Endothelial cell of umbilical vein (primary cell): ENCODE results near the gene ING1. TPM values are rescaled to one million over a fixed set of nuclear protein-coding genes. Genes with fewer than 3 reads are reported as not detected.

ENCODE experiments used
- BruUV-seq: library from RNA; stranded (reverse); fragments of 400-500 nt; replicated peaks from 2 replicates; lab custom pipeline; 2021; lab: Mats Ljungman, UMichigan
- CTCF ChIA-PET: fragments of 300-600, 350-600 bp; sonication (Branson Sonifier 250); formaldehyde crosslinking; loops from one replicate; lab custom pipeline; 2021; ENCODE audit warnings: antibody characterized with exemption, inconsistent platforms; lab: Charles Lee
- POLR2A ChIA-PET: fragments of 300-600, 350-600 bp; sonication (Branson Sonifier 250); formaldehyde crosslinking; loops from one replicate; lab custom pipeline; 2021; ENCODE audit warnings: antibody characterized with exemption, inconsistent platforms; lab: Charles Lee
- DNase-seq: peaks from one replicate; pipeline ENCODE4 v3.0.0-alpha.2; 2011; ENCODE audit warnings: low read depth, low spot score
- FAIRE-seq: peaks from 2 replicates; lab custom pipeline; 2011; peaks lifted over from hg19 to GRCh38; lab: Jason Lieb, UNC
- H2AFZ ChIP-seq: 2 replicates; pipeline ENCODE4 v1.6.0; 2012; ENCODE audit warnings: low read depth, low read length, control low read depth, inconsistent platforms
- H3K27ac ChIP-seq: 2 replicates; pipeline ENCODE4 v1.5.1; 2011; ENCODE audit warnings: low read depth, mild to moderate bottlenecking, control low read depth, low read length, moderate library complexity; ENCODE audit not compliant: insufficient read depth
- H3K27me3 ChIP-seq, 2 experiments: 2 replicates each; pipeline versions ENCODE4 v1.6.0 to v1.6.1; 2011; ENCODE audit warnings: low read length in 2 of 2, mixed read lengths in 1 of 2; ENCODE audit not compliant: control insufficient read depth in 2 of 2, insufficient read depth in 2 of 2
- H3K36me3 ChIP-seq, 2 experiments: 2 replicates in 1 of 2; 3 replicates in 1 of 2; pipeline ENCODE4 v1.5.1; 2011; ENCODE audit warnings: low read length in 2 of 2, mild to moderate bottlenecking in 1 of 2, moderate library complexity in 1 of 2; ENCODE audit not compliant: control insufficient read depth in 2 of 2, insufficient read depth in 2 of 2; ENCODE audit errors: extremely low read depth in 1 of 2
- H3K4me1 ChIP-seq: 3 replicates; pipeline ENCODE4 v1.5.1; 2011; ENCODE audit warnings: mild to moderate bottlenecking, low read length; ENCODE audit not compliant: control insufficient read depth, insufficient read depth; ENCODE audit errors: extremely low read depth
- H3K4me2 ChIP-seq: 2 replicates; pipeline ENCODE4 v1.6.1; 2011; ENCODE audit warnings: low read length, control low read depth, mixed read lengths; ENCODE audit not compliant: insufficient read depth
- H3K4me3 ChIP-seq, 3 experiments: fragments of 200-600 bp in 1 of 3; sonication (generic), shearing (Covaris generic) in 1 of 3; replicated peaks in 1 of 3; 2 replicates each; pipeline ENCODE4 v1.5.1; 2011 to 2016; ENCODE audit warnings: control low read depth in 3 of 3, low read length in 3 of 3, mild to moderate bottlenecking in 2 of 3, inconsistent platforms in 1 of 3, low read depth in 1 of 3, moderate library complexity in 1 of 3; ENCODE audit not compliant: insufficient read depth in 1 of 3
- H3K79me2 ChIP-seq: 2 replicates; pipeline ENCODE4 v1.6.0; 2012; ENCODE audit warnings: low read length, inconsistent platforms; ENCODE audit not compliant: control insufficient read depth, insufficient read depth
- H3K9ac ChIP-seq: replicated peaks from 2 replicates; pipeline ENCODE3; 2011; ENCODE audit warnings: low read length, control low read depth; ENCODE audit not compliant: insufficient read depth; ENCODE audit errors: extremely low read depth
- H3K9me1 ChIP-seq: replicated peaks from 3 replicates; pipeline ENCODE4 v1.6.0; 2011; ENCODE audit warnings: mild to moderate bottlenecking, low read length; ENCODE audit not compliant: control insufficient read depth, insufficient read depth; ENCODE audit errors: extremely low read depth
- H3K9me3 ChIP-seq: replicated peaks from 2 replicates; pipeline ENCODE4 v1.5.1; 2012; ENCODE audit warnings: low read length, inconsistent platforms; ENCODE audit not compliant: control insufficient read depth, insufficient read depth
- H4K20me1 ChIP-seq: replicated peaks from 2 replicates; pipeline ENCODE3; 2011; ENCODE audit warnings: mild to moderate bottlenecking, low read length; ENCODE audit not compliant: control insufficient read depth, insufficient read depth; ENCODE audit errors: extremely low read depth
- EZH2 ChIP-seq: IDR thresholded peaks from 2 replicates; pipeline ENCODE4 v1.6.1; 2012; ENCODE audit warnings: borderline replicate concordance, low read depth, mild to moderate bottlenecking, moderate library complexity, low read length, inconsistent platforms; ENCODE audit not compliant: severe bottlenecking
- GATA2 ChIP-seq: IDR thresholded peaks from 2 replicates; pipeline ENCODE4 v1.7.0; 2011; ENCODE audit warnings: low read depth, mild to moderate bottlenecking, moderate library complexity, mixed read lengths, low read length; ENCODE audit not compliant: insufficient read length, insufficient read depth
- MYC ChIP-seq: IDR thresholded peaks from one replicate; pipeline ENCODE4 v1.6.1; 2011; ENCODE audit warnings: mild to moderate bottlenecking, low read depth, low read length
- POLR2A ChIP-seq: IDR thresholded peaks from 2 replicates; pipeline ENCODE4 v1.6.1; 2012; ENCODE audit warnings: low read depth, mild to moderate bottlenecking, control low read depth, low read length
- POLR2AphosphoS5 ChIP-seq: IDR thresholded peaks from 2 replicates; pipeline ENCODE4 v1.6.1; 2012; ENCODE audit warnings: low read depth, mild to moderate bottlenecking, control low read depth, low read length, moderate library complexity; ENCODE audit not compliant: insufficient read depth
- dilution Hi-C: fragments of 300-500 bp; cut with MboI; formaldehyde crosslinking; loops from one replicate; pipeline ENCODE4 v1.15.0; 2019; ENCODE audit warnings: low sequenced_read_pairs; ENCODE audit not compliant: extremely low pct_ligation_motif_present
- intact Hi-C: fragments of 100-400 bp; cut with micrococcal nuclease; formaldehyde crosslinking; loops from one replicate; pipeline ENCODE4 v1.10.0; 2022
- polyA plus RNA-seq, 4 experiments: library from polyadenylated mRNA; depleted of rRNA in 3 of 4; stranded (reverse) in 3 of 4; unstranded in 1 of 4; fragments of >200 nt; gene quantifications; 2 replicates each; pipeline versions ENCODE4 v1.2.1 to v1.2.3, GENCODE V29; 2011 to 2012; ENCODE audit warnings: missing spikeins in 1 of 4
- total RNA-seq: library from RNA; stranded (reverse); gene quantifications from 2 replicates; pipeline ENCODE4 v1.2.3, GENCODE V29; 2021

ING1 gene
- total and polyA plus RNA-seq, 2 donors (not counting 3 experiments of a cell fraction or from before 2014, with no cell fraction given) = 10.4 to 10.9 TPM

- Histone ChIP-seq H3K4me3 (peak overlapping the region; percentile 22 to 87 (median 74)), H3K9me3 (no peaks in the 10 kb centered on the region), H3K36me3 (no peaks in the 10 kb centered on the region), H4K20me1 (no peaks in the 10 kb centered on the region), H2AFZ (peak overlapping the region; percentile 35), H3K79me2 (peaks cover 34% of the 10 kb centered on the region), H3K4me2 (peak overlapping the region; percentile 77), H3K27ac (peak overlapping the region; percentile 90), H3K9ac (peak overlapping the region; percentile 99), H3K4me1 (peaks cover 18% of the 10 kb centered on the region), H3K9me1 (no peaks in the 10 kb centered on the region), H3K27me3 (no peaks in the 10 kb centered on the region)
- intact Hi-C loops = loop anchor here (2.0 to 10.0 kb wide), 4 partner anchors 32 to 462 kb away; no protein-coding TSS in a partner anchor
- BruUV-seq = no TSS peak
- ChIA-PET CTCF (interaction anchor here (1.2 kb wide), 1 partner anchor 32 kb away, joined by 5 read pairs; no protein-coding TSS in a partner anchor), POLR2A (interaction anchor here (0.6 to 1.3 kb wide), 9 partner anchors 10 to 484 kb away, joined by 3 to 4 read pairs (median 4); no protein-coding TSS in a partner anchor)
- DNase-seq = peak; percentile 100
- TF ChIP-seq GATA2 (no peak), POLR2AphosphoS5 (peak; percentile 95), MYC (no peak), EZH2 (no peak), POLR2A (peak; percentile 99)
- FAIRE-seq = peak; percentile 98
- dilution Hi-C loops = no loop called here
These were observed 455 bp upstream of the ING1 start for GRCh38 chr13:110712849-110713641.
